Stomach smooth muscle (tissue), 2 donors: Measurements from ENCODE around the gene SEMA3G.

Source experiments
- H3K27ac ChIP-seq: one replicate; pipeline ENCODE4 v1.7.0; 2013; ENCODE audit warnings: mild to moderate bottlenecking, low read length, inconsistent platforms
- H3K27me3 ChIP-seq, 2 donors: one replicate each; pipeline ENCODE4 v1.7.0; 2013; ENCODE audit warnings: low read length in 2 of 2; ENCODE audit not compliant: insufficient read depth in 2 of 2, control insufficient read depth in 1 of 2
- H3K36me3 ChIP-seq, 2 donors: one replicate each; pipeline ENCODE4 v1.7.0; 2013; ENCODE audit warnings: low read length in 2 of 2; ENCODE audit not compliant: control insufficient read depth in 2 of 2, insufficient read depth in 2 of 2
- H3K4me1 ChIP-seq: one replicate; pipeline ENCODE4 v1.7.0; 2013; ENCODE audit warnings: low read length; ENCODE audit not compliant: control insufficient read depth, insufficient read depth
- H3K4me3 ChIP-seq, 2 donors: one replicate each; pipeline ENCODE4 v1.7.0; 2013; ENCODE audit warnings: low read length in 2 of 2
- H3K9ac ChIP-seq, 2 donors: one replicate each; pipeline ENCODE4 v1.7.0; 2013; ENCODE audit warnings: low read length in 2 of 2, mild to moderate bottlenecking in 1 of 2
- H3K9me3 ChIP-seq, 2 donors: one replicate each; pipeline ENCODE4 v1.7.0; 2013; ENCODE audit warnings: low read length in 2 of 2; ENCODE audit not compliant: control insufficient read depth in 2 of 2
- donor health status: healthy.
- donor health status: Pancreatic carcinoma.

SEMA3G gene

GRCh38 chr3:52405066-52405465, 39.8 kb downstream of the SEMA3G start:
- Histone ChIP-seq H3K36me3 (peaks cover 44 to 58% of the 10 kb centered on the region in 2 donors), H3K4me3 (no peak overlapping the region), H3K4me1 (peaks cover 24% of the 10 kb centered on the region), H3K9ac (no peak overlapping the region), H3K27me3 (no peaks in the 10 kb centered on the region), H3K9me3 (no peaks in the 10 kb centered on the region), H3K27ac (no peak overlapping the region)

GRCh38 chr3:52404391-52404790, 40.5 kb downstream of the SEMA3G start:
- peaks cover 44 to 58% of the 10 kb centered on the region in 2 donors for H3K36me3 ChIP-seq

GRCh38 chr3:52403955-52404354, 40.9 kb downstream of the SEMA3G start:
- H3K4me1 ChIP-seq = peaks cover 18% of the 10 kb centered on the region
- H3K4me3 ChIP-seq = no peak overlapping the region
- H3K27me3 ChIP-seq = no peaks in the 10 kb centered on the region
- no peak overlapping the region for H3K27ac ChIP-seq
- peaks cover 44 to 58% of the 10 kb centered on the region in 2 donors for H3K36me3 ChIP-seq
- no peak overlapping the region for H3K9ac ChIP-seq
- H3K9me3 ChIP-seq = no peaks in the 10 kb centered on the region

More at GRCh38 chr3:52404391-52404790, 40.5 kb downstream of the SEMA3G start:
- Histone ChIP-seq H3K27me3 (no peaks in the 10 kb centered on the region), H3K27ac (no peak overlapping the region), H3K4me1 (peaks cover 22% of the 10 kb centered on the region), H3K9me3 (no peaks in the 10 kb centered on the region), H3K9ac (no peak overlapping the region), H3K4me3 (no peak overlapping the region)

DNA sequence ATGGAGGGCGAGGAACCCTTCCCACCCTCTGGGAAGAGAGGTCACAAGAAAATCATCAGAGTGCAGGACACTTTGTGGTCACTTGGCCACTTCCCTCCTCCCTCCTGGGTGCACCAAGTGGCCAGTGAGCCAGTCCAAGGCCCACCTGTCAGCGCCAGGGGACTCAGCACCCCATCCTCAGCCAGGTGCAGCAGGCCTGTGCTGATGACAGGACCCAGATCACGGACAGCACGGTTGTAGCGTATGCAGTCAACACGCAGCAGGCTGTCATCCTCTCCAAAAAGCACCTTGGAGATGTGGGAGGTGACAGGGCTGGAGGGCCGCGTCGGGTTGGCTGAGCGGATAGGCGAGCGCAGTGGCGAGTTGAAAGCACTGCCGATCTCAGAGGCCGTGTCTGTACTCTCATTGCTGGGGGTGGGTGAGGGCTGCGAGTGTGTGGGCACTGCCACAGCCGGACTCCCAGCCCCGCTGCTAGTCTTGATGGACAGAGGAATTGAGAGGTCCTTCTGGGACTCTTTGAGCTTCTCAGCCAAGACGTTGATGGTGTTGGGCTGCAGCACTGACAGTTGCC, 41.5 kb downstream of the SEMA3G start:
- Histone ChIP-seq H3K36me3 (peaks cover 44 to 58% of the 10 kb centered on the region in 2 donors), H3K27me3 (no peaks in the 10 kb centered on the region)

DNA sequence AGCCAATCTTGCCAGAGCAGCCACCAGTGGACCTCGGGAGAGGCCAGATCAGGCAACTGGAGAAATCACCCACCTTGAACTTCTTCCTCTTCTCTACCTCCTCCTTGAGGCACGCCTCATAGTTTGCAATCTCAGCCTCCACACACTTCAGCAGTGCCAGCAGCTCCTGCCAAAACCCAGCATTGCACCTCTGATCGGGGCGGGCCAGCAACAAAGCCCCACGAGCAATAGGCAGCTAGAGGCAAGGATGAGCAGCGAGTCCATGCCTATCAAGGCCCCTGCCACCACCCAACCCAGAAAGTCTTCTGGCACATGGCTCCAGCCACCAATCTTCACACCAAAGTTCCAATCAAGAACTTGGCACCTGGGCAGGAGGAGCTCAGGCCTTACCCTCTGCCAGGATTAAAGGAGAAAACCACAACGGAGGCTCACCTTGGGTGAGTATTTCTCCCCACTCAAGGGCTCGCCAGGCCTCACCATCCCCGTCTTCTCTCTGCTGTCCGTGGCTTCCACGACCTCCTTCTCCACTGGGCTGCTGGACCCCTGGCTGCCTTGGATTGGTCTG, 42.1 kb downstream of the SEMA3G start:
- no peaks in the 10 kb centered on the region for H3K27me3 ChIP-seq
- no peak overlapping the region for H3K4me3 ChIP-seq
- peaks cover 6% of the 10 kb centered on the region for H3K4me1 ChIP-seq
- no peak overlapping the region for H3K9ac ChIP-seq
- no peak overlapping the region for H3K27ac ChIP-seq
- H3K36me3 ChIP-seq = peaks cover 42 to 58% of the 10 kb centered on the region in 2 donors
- H3K9me3 ChIP-seq = no peaks in the 10 kb centered on the region

More for the DNA sequence above, 41.5 kb downstream of the SEMA3G start:
- H3K4me1 ChIP-seq = peaks cover 12% of the 10 kb centered on the region
- no peaks in the 10 kb centered on the region for H3K9me3 ChIP-seq
- H3K27ac ChIP-seq = no peak overlapping the region
- H3K9ac ChIP-seq = no peak overlapping the region
- H3K4me3 ChIP-seq = no peak overlapping the region

DNA sequence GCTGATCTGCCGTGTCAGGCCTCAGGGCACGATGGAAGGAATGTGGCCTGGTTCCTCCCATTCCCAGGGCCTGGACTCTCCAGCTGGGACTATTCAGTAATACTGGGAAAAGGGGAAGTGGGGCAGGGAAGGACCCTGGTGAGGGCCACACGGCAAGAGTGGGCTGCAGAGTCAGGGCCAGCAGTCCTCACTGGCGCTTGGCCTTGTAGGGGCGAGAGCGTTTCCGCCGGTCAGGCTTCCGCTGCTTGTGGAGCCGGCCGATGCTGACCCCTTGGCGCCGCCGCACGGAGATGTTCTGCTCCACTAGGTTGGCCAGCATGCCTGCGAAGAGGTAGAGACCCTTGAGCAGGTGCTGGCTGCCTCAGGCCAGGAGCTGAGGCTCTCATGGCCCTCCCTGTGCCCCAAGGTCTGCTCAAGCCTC, 42.8 kb downstream of the SEMA3G start:
- H3K9ac ChIP-seq = no peak overlapping the region
- H3K27me3 ChIP-seq = no peaks in the 10 kb centered on the region
- no peak overlapping the region for H3K4me3 ChIP-seq
- H3K9me3 ChIP-seq = no peaks in the 10 kb centered on the region
- no peak overlapping the region for H3K27ac ChIP-seq
- peaks cover 35 to 57% of the 10 kb centered on the region in 2 donors for H3K36me3 ChIP-seq
- H3K4me1 ChIP-seq = peaks cover 3% of the 10 kb centered on the region

GRCh38 chr3:52401551-52401950, 43.4 kb downstream of the SEMA3G start:
- H3K4me3 ChIP-seq = no peak overlapping the region
- H3K27me3 ChIP-seq = no peaks in the 10 kb centered on the region
- H3K27ac ChIP-seq = no peak overlapping the region
- H3K4me1 ChIP-seq = peaks cover 3% of the 10 kb centered on the region
- peaks cover 29 to 52% of the 10 kb centered on the region in 2 donors for H3K36me3 ChIP-seq
- no peaks in the 10 kb centered on the region for H3K9me3 ChIP-seq
- no peak overlapping the region for H3K9ac ChIP-seq

- Histone ChIP-seq H3K36me3 (peaks cover 26 to 47% of the 10 kb centered on the region in 2 donors), H3K27me3 (no peaks in the 10 kb centered on the region), H3K4me1 (peaks cover 3% of the 10 kb centered on the region), H3K9me3 (no peaks in the 10 kb centered on the region), H3K4me3 (no peak overlapping the region), H3K27ac (no peak overlapping the region), H3K9ac (no peak overlapping the region)
These were observed 43.9 kb downstream of the SEMA3G start for GRCh38 chr3:52401021-52401420.

DNA sequence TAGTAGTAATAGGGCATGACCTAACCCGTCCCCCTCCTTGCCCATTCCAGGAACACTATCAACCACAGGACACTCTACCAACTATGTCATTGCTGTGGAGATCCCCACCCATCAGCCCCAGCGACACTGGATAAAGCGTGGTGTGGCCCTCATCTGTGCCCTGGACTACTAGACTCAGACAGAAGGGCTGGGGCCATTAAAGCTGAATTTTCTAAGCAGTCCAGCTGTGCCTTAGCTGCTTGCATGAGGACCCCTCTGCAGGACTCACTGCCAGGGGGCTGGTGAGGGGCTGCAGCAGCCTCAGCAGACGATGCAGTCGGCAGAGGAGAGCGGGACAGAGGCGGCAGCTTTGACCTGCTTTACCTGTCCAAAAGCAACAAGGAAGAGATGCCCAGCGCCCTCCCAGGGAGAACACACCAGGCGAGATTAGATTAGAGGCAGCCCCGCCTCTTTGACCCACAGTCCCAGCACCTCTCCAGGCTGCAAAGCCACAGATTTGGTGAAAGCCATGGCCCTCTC, 44.6 kb downstream of the SEMA3G start:
- H3K4me1 ChIP-seq = peaks cover 3% of the 10 kb centered on the region
- H3K9ac ChIP-seq = no peak overlapping the region
- peaks cover 26 to 42% of the 10 kb centered on the region in 2 donors for H3K36me3 ChIP-seq
- no peaks in the 10 kb centered on the region for H3K9me3 ChIP-seq
- H3K27me3 ChIP-seq = no peaks in the 10 kb centered on the region
- H3K4me3 ChIP-seq = no peak overlapping the region
- H3K27ac ChIP-seq = no peak overlapping the region

- Histone ChIP-seq H3K9me3 (no peaks in the 10 kb centered on the region), H3K27me3 (no peaks in the 10 kb centered on the region), H3K36me3 (peaks cover 19 to 35% of the 10 kb centered on the region in 2 donors), H3K4me1 (peaks cover 3% of the 10 kb centered on the region), H3K9ac (no peak overlapping the region), H3K4me3 (no peak overlapping the region), H3K27ac (no peak overlapping the region)
These were observed 45.3 kb downstream of the SEMA3G start for GRCh38 chr3:52399593-52399992.

- H3K4me1 ChIP-seq = peaks cover 3% of the 10 kb centered on the region
- H3K27ac ChIP-seq = no peak overlapping the region
- no peak overlapping the region for H3K9ac ChIP-seq
- no peak overlapping the region for H3K4me3 ChIP-seq
- no peaks in the 10 kb centered on the region for H3K27me3 ChIP-seq
- H3K9me3 ChIP-seq = no peaks in the 10 kb centered on the region
- H3K36me3 ChIP-seq = peaks cover 15 to 30% of the 10 kb centered on the region in 2 donors
These were observed 45.8 kb downstream of the SEMA3G start for GRCh38 chr3:52399131-52399530.
